GM19468 (cell line): ENCODE results near the gene KLRC1.
"Not testable (repeated sequence)": the region's sequence is repeated elsewhere in the genome, so short reads cannot be mapped to it uniquely, and the experiment has no call there.

Source experiments
- ATAC-seq: cut with Tn5 transposase; IDR thresholded peaks from one replicate; pipeline ENCODE4 v1.9.1; 2021; ENCODE audit warnings: mild to moderate bottlenecking, moderate library complexity, moderate number of reproducible peaks; ENCODE audit not compliant: unreplicated experiment; ENCODE audit errors: extremely low read depth

The KLRC1 gene

DNA sequence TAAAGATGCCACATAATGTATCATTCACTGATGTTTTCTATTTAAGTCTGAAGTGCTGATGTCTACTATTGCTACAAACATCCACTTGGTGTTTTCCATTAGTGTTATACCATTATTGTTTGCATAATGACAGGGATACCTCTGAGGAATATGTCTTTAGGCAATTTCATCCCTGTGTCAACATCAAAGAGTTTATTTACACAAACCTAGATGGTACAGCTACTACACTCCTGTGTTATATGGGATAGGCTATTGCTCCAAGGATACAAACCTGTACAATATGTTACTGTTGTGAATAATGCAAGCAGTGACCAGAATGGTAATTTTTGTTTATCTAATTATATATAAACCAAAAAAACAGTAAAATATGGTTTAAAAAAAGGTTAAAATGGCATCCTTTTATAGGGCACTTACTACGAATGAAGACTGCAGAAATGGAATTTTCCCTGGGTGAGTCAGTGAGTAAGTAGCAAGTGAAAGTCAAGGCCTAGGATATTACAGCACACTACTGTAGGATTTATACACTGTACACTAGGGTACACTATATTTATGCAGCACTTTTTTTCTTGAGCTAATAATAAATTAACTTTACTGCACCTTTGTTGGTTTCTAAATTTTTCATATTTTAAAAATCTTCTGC is 28.8 kb downstream of the KLRC1 start:
- not testable (repeated sequence) for ATAC-seq

GRCh38 chr12:10422159-10422558 is 31.0 kb downstream of the KLRC1 start:
- ATAC-seq: not testable (repeated sequence)

DNA sequence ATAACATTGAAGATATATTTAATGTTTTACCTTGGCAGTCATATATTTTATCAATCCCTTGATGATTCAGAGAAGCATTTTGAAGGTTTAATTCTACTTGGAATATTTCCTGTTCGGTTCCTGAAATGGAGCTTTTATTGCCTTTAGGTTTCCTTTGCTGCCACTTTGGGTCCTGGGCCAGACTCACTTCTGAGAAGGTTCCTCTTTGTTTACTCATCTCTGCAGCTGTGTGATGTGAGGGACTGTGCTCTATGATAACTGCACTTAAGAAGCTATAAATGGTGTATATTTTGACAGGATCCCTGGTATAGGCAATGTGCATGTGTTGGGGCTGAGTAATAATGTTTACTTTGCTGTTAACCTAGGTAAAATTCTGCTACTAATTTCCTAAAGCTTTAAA is 32.8 kb downstream of the KLRC1 start, which contains the start of gene KLRC3:
Gene KLRC3, minus strand, starts transcription at position 262 of the 400 bp plus-strand sequence. Its CDS starts 45 bp downstream, at position 217.
- ATAC-seq: not testable (repeated sequence)

GRCh38 chr12:10409392-10409791 is 43.8 kb downstream of the KLRC1 start, which contains the start of gene KLRC4:
KLRC4 (minus strand) TSS chr12:10409757; CDS start chr12:10409575, 182 bp downstream.
- no peak for ATAC-seq

DNA sequence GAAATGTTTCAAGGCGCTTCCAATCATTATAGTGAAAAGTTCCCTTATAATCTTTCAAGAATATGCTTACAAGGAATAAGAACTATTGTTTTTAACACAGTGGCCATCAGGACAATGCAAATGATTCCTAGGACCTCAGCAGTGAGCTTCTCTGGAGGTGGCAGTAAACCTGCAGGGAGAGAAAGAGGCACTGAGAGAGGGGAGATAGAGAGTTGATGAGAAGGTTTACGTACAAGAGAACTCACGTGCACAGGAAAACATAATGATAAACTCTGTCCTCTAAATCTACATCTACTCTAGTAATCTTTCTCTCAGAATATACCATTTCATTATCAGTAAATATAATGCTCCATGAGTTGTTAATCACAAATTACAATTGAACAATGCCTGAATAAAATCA is 44.3 kb downstream of the KLRC1 start:
- ATAC-seq: no peak

DNA sequence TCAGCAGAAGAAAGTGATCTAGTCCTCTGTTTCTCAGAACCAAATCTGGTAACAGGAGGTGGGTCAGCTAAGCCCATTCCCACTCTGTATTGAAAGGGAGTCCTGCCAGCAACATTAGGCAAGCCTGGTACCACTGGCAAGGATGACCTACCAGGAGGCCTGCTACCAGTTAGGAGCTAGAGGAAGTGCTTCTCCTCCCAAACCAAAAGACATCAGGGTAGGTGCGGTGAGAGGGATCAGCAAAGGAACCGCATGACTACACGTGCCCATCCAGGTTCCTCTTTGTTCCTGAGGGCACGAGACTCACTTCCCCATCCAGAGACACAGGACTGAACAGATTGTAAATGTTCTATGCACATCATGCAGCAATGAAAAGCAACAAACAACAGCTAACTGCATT is 46.5 kb downstream of the KLRC1 start:
- no peak for ATAC-seq

GRCh38 chr12:10405294-10405693 is 47.9 kb downstream of the KLRC1 start:
- no peak for ATAC-seq

- no peak for ATAC-seq
Measured at GRCh38 chr12:10404798-10405197, 48.4 kb downstream of the KLRC1 start.

- no peak for ATAC-seq
Measured at GRCh38 chr12:10400829-10401228, 52.3 kb downstream of the KLRC1 start.

DNA sequence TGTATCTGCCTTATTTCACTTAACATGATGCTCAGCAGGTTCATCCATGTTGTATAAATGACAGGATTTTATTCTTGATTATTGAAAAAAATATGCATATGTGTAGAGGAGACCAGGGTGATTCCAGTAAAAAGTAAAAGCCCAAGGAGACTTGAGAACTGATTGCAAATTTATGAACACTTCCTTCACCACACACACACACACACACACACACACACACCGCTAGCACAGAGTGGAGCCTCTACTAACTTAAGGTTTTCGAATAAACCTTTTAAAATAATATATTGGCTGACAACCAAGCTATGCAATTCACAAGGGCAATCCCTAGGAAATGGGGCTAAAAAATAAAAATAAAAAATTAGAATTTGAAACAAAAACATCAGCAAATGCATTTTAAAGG is 55.0 kb downstream of the KLRC1 start:
- no peak for ATAC-seq

DNA sequence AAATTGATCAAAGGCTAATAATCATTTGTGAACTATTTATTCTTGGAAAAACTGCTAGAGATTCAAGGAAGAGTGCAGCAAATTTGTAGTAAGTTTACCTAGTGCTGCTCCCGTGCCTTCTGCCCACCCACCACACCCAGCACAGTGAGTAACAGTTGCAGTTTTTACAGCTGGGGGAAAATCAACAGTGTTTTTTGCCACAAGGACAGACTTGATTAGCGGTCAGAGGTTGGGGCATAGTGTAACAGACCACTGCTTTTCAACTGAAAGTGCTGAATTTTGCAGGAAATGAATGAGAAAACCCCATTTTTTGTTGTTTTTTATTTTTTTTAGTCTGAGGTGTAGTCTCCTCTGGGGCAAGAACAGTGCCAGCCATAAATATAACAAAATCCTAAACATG is 55.9 kb downstream of the KLRC1 start:
- ATAC-seq: no peak

GRCh38 chr12:10396176-10396575 is 57.0 kb downstream of the KLRC1 start:
- not testable (repeated sequence) for ATAC-seq
